Measurements from ENCODE around the gene STAU1. TPM values are rescaled to one million over a fixed set of nuclear protein-coding genes. Genes with fewer than 3 reads are reported as not detected.

The STAU1 gene
- total and polyA plus RNA-seq, 10 of the 15 experiments (the other 5 are each of a cell fraction or from before 2014, with no cell fraction given) = 13.9 to 66.2 (median 45.6) TPM

DNA sequence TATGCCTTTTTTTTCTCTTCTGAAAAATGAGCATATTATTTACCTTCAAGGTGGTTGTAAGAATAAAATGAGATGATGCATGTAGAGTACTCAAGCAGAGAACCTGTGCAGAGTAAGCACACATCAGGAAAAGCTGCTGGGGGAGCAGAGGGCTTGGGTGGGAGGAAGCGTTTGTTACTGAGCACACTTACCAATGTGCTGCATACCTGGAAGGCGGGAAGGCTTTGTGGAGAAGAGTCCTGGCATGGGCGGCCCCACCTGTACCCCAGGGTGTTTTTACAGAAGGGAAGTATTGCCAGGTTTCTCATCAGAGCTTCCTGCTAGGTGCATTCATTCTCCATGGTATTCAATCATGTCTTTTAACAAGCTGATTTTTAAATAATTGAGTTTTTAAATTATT lies 89.1 kb downstream of the STAU1 start (continued):
- TF ChIP-seq CUX1 (IDR thresholded peaks at IDR 0.05; ENCODE audit: insufficient replicate concordance, low read depth, low read length) (no peak), GABPA (IDR thresholded peaks at IDR 0.05; ENCODE audit: low read depth) (no peak), ZBED1 (IDR thresholded peaks at IDR 0.05; ENCODE audit: borderline replicate concordance) (no peak), NRF1 (conservative IDR thresholded peaks at IDR 0.05; ENCODE audit: low read depth, low read length) (no peak), ZNF217 (IDR thresholded peaks at IDR 0.05) (no peak), IKZF1 (conservative IDR thresholded peaks at IDR 0.05) (no peak), PAX8 (IDR thresholded peaks at IDR 0.05) (no peak), SMAD5 (IDR thresholded peaks at IDR 0.05; ENCODE audit: low read depth) (no peak)
- TF ChIP-seq, protein P1, sequence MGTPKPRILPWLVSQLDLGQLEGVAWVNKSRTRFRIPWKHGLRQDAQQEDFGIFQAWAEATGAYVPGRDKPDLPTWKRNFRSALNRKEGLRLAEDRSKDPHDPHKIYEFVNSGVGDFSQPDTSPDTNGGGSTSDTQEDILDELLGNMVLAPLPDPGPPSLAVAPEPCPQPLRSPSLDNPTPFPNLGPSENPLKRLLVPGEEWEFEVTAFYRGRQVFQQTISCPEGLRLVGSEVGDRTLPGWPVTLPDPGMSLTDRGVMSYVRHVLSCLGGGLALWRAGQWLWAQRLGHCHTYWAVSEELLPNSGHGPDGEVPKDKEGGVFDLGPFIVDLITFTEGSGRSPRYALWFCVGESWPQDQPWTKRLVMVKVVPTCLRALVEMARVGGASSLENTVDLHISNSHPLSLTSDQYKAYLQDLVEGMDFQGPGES (IDR thresholded peaks at IDR 0.05) = no peak
